Mucosa of descending colon (tissue), 3 donors: Measurements from ENCODE around the gene SHANK1. TPM values are rescaled to one million over a fixed set of nuclear protein-coding genes. Genes with fewer than 3 reads are reported as not detected.

Experiments used
- ATAC-seq: fragments of 200-7000 bp; cut with Tn5 transposase; one replicate; pipeline ENCODE4 v1.9.1; 2020; ENCODE audit warnings: mild to moderate bottlenecking, moderate library complexity
- DNase-seq, 3 donors: peaks; one replicate each; pipeline ENCODE4 v3.0.0-alpha.2; 2020
- H3K36me3 ChIP-seq: fragments of 200-600 bp; one replicate; pipeline ENCODE4 v1.8.0; 2021; ENCODE audit warnings: low read depth, mild to moderate bottlenecking
- H3K4me1 ChIP-seq: fragments of 200-600 bp; one replicate; pipeline ENCODE4 v1.8.0; 2021; ENCODE audit warnings: low read depth, mild to moderate bottlenecking
- H3K4me3 ChIP-seq: fragments of 200-600 bp; one replicate; pipeline ENCODE4 v1.8.0; 2021; ENCODE audit warnings: mild to moderate bottlenecking
- H3K9me3 ChIP-seq: fragments of 200-600 bp; one replicate; pipeline ENCODE4 v1.8.0; 2021; ENCODE audit warnings: mild to moderate bottlenecking
- intact Hi-C, 2 donors: fragments of 100-400 bp; cut with DNase I in 1 of 2; cut with micrococcal nuclease in 1 of 2; formaldehyde crosslinking; loops; one replicate each; pipeline versions ENCODE4 v1.11.0 to v1.11.1; 2022; cut with DNase I, micrococcal nuclease
- total RNA-seq, 3 donors: library from RNA; stranded (reverse); fragmentation: NEBNext Ultra II Directional in 2 of 3; extraction: Animal tissue kit (Norgen Biotek cat#: 25700) in 2 of 3; gene quantifications; one replicate each; pipeline versions ENCODE4 v1.2.1 to v1.2.4, GENCODE V29; 2021 to 2023
- TF ChIP-seq, protein P1 (sequence below): fragments of 200-600 bp; IDR thresholded peaks from one replicate; pipeline ENCODE4 v1.8.0; 2022; ENCODE audit warnings: antibody characterized with exemption, mild to moderate bottlenecking
- donor health status: DM: no; HTN: no; CAD: no; lungs with moderate emphysema.
- donor health status: DM: no; HTN: no; CAD: no.
- donor health status: DM: no; HTN: yes; CAD: no.

Gene SHANK1
- total RNA-seq, 3 donors from 2014 or later: 0.55 to 1.1 TPM; not detected in 1

DNA sequence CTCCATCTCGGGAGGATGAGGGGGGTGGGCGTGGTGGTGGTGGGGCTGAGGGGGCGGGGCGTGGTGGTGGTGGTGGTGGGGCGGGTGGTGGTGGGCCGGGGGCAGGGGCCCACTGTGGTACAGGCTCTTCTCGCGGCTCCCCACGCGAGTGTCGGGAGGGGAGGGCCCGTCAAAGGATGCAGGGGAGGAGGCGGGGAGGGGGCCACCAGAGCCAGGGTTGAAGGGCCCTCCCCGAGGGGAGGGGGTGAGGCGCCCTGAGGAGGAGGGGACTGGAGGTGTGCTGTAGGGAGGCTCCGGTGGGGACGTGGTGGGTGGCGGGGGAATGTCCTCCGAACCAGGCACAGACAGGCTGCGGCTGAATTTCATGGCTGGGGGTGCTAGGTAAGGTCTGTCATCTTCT lies 50.7 kb downstream of the SHANK1 start:
- intact Hi-C loops: no loop called here
- TF ChIP-seq, protein P1, sequence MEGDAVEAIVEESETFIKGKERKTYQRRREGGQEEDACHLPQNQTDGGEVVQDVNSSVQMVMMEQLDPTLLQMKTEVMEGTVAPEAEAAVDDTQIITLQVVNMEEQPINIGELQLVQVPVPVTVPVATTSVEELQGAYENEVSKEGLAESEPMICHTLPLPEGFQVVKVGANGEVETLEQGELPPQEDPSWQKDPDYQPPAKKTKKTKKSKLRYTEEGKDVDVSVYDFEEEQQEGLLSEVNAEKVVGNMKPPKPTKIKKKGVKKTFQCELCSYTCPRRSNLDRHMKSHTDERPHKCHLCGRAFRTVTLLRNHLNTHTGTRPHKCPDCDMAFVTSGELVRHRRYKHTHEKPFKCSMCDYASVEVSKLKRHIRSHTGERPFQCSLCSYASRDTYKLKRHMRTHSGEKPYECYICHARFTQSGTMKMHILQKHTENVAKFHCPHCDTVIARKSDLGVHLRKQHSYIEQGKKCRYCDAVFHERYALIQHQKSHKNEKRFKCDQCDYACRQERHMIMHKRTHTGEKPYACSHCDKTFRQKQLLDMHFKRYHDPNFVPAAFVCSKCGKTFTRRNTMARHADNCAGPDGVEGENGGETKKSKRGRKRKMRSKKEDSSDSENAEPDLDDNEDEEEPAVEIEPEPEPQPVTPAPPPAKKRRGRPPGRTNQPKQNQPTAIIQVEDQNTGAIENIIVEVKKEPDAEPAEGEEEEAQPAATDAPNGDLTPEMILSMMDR: no peak
- H3K36me3 ChIP-seq: no peaks in the 10 kb centered on the region
- H3K4me3 ChIP-seq: no peak overlapping the region
- H3K4me1 ChIP-seq: no peaks in the 10 kb centered on the region
- ATAC-seq: no peak
- DNase-seq: no peak
- no peaks in the 10 kb centered on the region for H3K9me3 ChIP-seq

DNA sequence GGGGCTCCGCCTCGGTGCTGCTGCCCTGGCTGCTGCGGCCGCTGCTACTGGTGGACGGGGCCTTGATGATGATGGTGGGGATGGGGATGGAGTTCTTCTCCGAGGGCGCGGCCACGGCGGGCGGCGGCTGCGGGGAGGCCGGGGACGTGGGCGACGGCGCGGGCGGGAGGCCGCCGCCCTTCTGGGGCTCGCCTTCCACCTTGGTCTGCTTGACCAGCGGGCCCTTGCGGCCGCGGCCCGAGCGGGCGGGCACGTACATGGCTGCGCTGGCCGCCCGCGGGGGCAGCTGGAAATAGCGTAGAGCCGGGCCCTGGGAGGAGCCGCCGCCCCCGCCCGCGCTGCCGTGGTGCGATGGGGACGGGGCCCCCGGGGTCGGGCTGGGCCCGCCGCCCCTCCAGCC lies 51.2 kb downstream of the SHANK1 start:
- ATAC-seq (no peak), DNase-seq (no peak)
- Histone ChIP-seq H3K9me3 (no peaks in the 10 kb centered on the region), H3K4me3 (no peak overlapping the region), H3K36me3 (no peaks in the 10 kb centered on the region), H3K4me1 (no peaks in the 10 kb centered on the region)
- intact Hi-C loops: no loop called here
- TF ChIP-seq, protein P1: no peak

DNA sequence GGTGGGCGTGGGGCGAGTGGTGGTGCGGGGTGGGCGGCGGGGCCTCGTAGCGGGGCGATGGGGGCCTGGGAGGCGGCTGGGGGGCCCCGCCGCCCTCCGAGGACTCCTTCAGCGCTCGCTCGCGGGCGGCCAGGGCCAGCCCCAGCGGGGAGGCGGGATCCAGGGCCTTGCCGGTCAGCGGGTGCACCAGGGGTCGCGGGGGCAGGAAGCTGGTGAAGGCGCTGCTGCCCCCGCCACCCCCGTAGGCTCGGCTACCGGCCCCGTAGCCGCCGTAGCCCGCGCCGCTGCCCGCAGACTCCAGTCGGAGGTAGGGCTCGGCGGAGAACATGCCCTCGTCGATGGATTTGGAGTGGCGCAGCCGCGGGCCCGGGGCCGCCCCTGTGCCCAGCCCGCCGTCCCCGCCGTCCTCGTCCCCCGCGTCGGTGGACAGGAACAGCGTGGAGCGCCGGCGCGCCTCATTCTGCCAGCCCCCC lies 51.8 kb downstream of the SHANK1 start:
- no peak for DNase-seq
- intact Hi-C loops: no loop called here
- no peak for ATAC-seq
- TF ChIP-seq, protein P1: no peak
- H3K4me1 ChIP-seq: no peaks in the 10 kb centered on the region
- no peaks in the 10 kb centered on the region for H3K36me3 ChIP-seq
- no peak overlapping the region for H3K4me3 ChIP-seq
- no peaks in the 10 kb centered on the region for H3K9me3 ChIP-seq

DNA sequence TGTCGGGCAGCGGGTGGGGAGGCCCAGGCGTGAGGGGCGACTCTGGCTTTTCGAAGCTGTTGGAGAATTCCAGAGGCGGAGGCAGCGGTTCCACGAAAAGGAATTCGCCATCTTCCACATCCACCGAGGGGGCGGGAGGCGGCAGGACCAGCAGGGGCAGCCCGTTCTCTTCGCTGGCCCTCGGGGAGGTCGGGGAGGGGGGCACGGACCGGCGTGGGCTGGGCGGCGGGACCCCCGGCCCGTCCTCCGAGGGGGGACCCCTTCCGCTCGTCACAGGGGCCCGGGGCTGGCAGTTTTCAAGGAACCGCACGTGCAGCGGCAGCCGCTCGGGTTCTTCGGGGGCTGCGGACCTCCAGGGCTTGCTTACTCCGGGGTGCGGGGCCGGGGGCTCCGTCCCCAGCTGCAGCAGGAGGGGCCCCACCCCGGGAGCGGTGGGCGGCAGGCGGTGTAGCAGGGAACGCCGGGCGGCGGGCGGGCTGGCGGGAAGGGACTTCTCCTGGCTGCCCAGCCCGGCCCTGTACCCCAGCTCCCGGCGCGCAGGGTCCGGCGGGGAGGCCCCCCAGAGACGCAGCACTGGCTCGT lies 52.3 kb downstream of the SHANK1 start:
- intact Hi-C loops: no loop called here
- TF ChIP-seq, protein P1: no peak
- H3K36me3 ChIP-seq: no peaks in the 10 kb centered on the region
- no peaks in the 10 kb centered on the region for H3K9me3 ChIP-seq
- H3K4me3 ChIP-seq: no peak overlapping the region
- H3K4me1 ChIP-seq: no peaks in the 10 kb centered on the region
- DNase-seq (no peak), ATAC-seq (no peak)

DNA sequence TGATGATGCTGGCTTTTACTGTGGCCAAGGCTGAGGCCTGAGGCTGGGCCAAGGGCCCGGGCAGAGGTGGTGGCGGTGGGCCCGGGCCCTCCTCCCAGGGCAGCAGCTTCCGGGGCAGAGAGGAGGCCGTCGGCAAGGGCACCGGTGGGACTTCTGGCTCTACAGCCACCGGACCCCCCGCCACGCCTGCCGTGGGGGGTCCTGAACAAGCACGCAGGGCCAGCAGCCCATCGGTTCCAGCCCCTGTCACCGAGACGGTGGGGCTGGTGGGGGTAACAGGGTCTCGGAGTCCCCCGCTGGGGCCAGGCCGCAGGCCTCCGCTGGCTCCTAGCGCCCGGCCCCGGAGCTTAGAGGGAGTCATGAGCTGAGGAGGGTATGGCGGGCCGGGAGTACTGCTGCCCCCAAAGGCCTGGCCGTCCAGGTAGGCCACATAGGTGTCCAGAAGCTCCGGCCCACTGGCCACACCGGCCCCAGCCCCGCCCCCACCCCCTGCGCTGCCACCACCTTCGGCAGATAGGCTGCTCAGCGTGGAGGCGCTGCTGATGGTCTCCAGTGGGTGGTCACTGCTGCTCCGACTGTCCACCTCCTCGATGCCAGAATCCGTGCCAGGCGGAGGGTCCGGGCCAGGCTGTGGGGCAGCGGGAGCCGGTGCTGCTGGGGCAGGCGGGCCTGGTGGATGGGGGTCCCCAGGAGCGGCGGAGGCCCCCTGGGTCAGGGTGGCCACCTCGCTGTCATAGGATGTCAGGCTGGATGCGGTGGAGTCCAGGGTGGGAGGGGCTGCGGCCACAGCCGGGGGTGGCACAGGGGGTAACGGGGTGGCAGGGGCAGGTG lies 53.0 kb downstream of the SHANK1 start:
- Histone ChIP-seq H3K4me3 (no peak overlapping the region), H3K9me3 (no peaks in the 10 kb centered on the region), H3K36me3 (no peaks in the 10 kb centered on the region), H3K4me1 (no peaks in the 10 kb centered on the region)
- intact Hi-C loops: no loop called here
- no peak for ATAC-seq
- no peak for DNase-seq
- TF ChIP-seq, protein P1: no peak
